NCI-H226 (cell line): Measurements from ENCODE around the gene ENOX2.
"Not testable (repeated sequence)": the region's sequence is repeated elsewhere in the genome, so short reads cannot be mapped to it uniquely, and the experiment has no call there.

Experiments
- DNase-seq: peaks from one replicate; pipeline ENCODE4 v3.0.0-alpha.2; 2015

The ENOX2 gene

GRCh38 chrX:130741584-130741983 is 161.4 kb downstream of the ENOX2 start:
- no peak for DNase-seq

- DNase-seq, result peak; percentile 5
Observed at GRCh38 chrX:130741151-130741550, 161.9 kb downstream of the ENOX2 start.

- DNase-seq, result no peak
Observed at GRCh38 chrX:130738638-130739195, 164.3 kb downstream of the ENOX2 start.

GRCh38 chrX:130734713-130735112 is 168.3 kb downstream of the ENOX2 start:
- DNase-seq, result no peak

GRCh38 chrX:130728208-130728607 is 174.8 kb downstream of the ENOX2 start:
- DNase-seq, result peak; percentile 32

GRCh38 chrX:130726661-130727060 is 176.3 kb downstream of the ENOX2 start:
- no peak for DNase-seq

- DNase-seq, result no peak
Observed at GRCh38 chrX:130725519-130725918, 177.5 kb downstream of the ENOX2 start.

- DNase-seq, result no peak
Observed at GRCh38 chrX:130719413-130719812, 183.6 kb downstream of the ENOX2 start.

- no peak for DNase-seq
Observed at GRCh38 chrX:130718137-130718536, 184.9 kb downstream of the ENOX2 start.

- no peak for DNase-seq
Observed at GRCh38 chrX:130716781-130717413, 186.1 kb downstream of the ENOX2 start.

- no peak for DNase-seq
Observed at GRCh38 chrX:130716346-130716745, 186.7 kb downstream of the ENOX2 start.

- DNase-seq, result no peak
Observed at GRCh38 chrX:130715299-130715698, 187.7 kb downstream of the ENOX2 start.

GRCh38 chrX:130714665-130715064 is 188.3 kb downstream of the ENOX2 start:
- DNase-seq, result no peak

- DNase-seq, result no peak
Observed at GRCh38 chrX:130714135-130714534, 188.9 kb downstream of the ENOX2 start.

GRCh38 chrX:130709178-130709577 is 193.8 kb downstream of the ENOX2 start:
- not testable (repeated sequence) for DNase-seq

GRCh38 chrX:130705591-130705990 is 197.4 kb downstream of the ENOX2 start:
- DNase-seq, result peak; percentile 7

GRCh38 chrX:130704053-130705038 is 198.7 kb downstream of the ENOX2 start:
- DNase-seq, result peak; percentile 33

GRCh38 chrX:130702867-130703707 is 199.9 kb downstream of the ENOX2 start:
- no peak for DNase-seq

- DNase-seq, result no peak
Observed at GRCh38 chrX:130700629-130701028, 202.4 kb downstream of the ENOX2 start.

- DNase-seq, result no peak
Observed at GRCh38 chrX:130699618-130700017, 203.4 kb downstream of the ENOX2 start.

GRCh38 chrX:130696542-130696941 is 206.5 kb downstream of the ENOX2 start:
- no peak for DNase-seq

GRCh38 chrX:130695931-130696330 is 207.1 kb downstream of the ENOX2 start:
- no peak for DNase-seq

- DNase-seq, result no peak
Observed at GRCh38 chrX:130694983-130695382, 208.0 kb downstream of the ENOX2 start.
